H9 (cell line): ENCODE results near the gene ADAMTSL2. TPM values are rescaled to one million over a fixed set of nuclear protein-coding genes. Genes with fewer than 3 reads are reported as not detected.

Experiments used
- DNase-seq: peaks from one replicate; pipeline ENCODE4 v3.0.0-alpha.2; 2017
- H2AFZ ChIP-seq: one replicate; pipeline ENCODE4 v1.6.1; 2013; ENCODE audit warnings: mild to moderate bottlenecking, low read length, control low read depth, moderate library complexity
- H2AK5ac ChIP-seq: 2 replicates; pipeline ENCODE4 v1.6.1; 2013; ENCODE audit warnings: low read length, control low read depth, mixed read lengths; ENCODE audit not compliant: insufficient read length
- H2BK120ac ChIP-seq: one replicate; pipeline ENCODE4 v1.6.1; 2013; ENCODE audit warnings: low read depth, mild to moderate bottlenecking, low read length, control low read depth, inconsistent platforms; ENCODE audit not compliant: poor library complexity, severe bottlenecking
- H2BK12ac ChIP-seq: 2 replicates; pipeline ENCODE4 v1.6.1; 2013; ENCODE audit warnings: low read length, control low read depth, mixed read lengths, low read depth; ENCODE audit not compliant: insufficient read length
- H2BK15ac ChIP-seq: 2 replicates; pipeline ENCODE4 v1.6.1; 2013; ENCODE audit warnings: low read depth, low read length, control low read depth
- H2BK20ac ChIP-seq: one replicate; pipeline ENCODE4 v1.6.1; 2013; ENCODE audit warnings: low read depth, mild to moderate bottlenecking, low read length, control low read depth, inconsistent platforms; ENCODE audit not compliant: poor library complexity, severe bottlenecking
- H2BK5ac ChIP-seq: 2 replicates; pipeline ENCODE4 v1.6.1; 2013; ENCODE audit warnings: low read length, control low read depth, mixed read lengths; ENCODE audit not compliant: insufficient read length
- H3K14ac ChIP-seq: 2 replicates; pipeline ENCODE4 v1.6.1; 2013; ENCODE audit warnings: low read length, control low read depth; ENCODE audit not compliant: insufficient read depth
- H3K18ac ChIP-seq: 2 replicates; pipeline ENCODE4 v1.6.1; 2013; ENCODE audit warnings: low read depth, mild to moderate bottlenecking, mixed read lengths, low read length, control low read depth; ENCODE audit not compliant: insufficient read length
- H3K23ac ChIP-seq: 2 replicates; pipeline ENCODE4 v1.6.1; 2013; ENCODE audit warnings: low read length, control low read depth, mixed read lengths, low read depth; ENCODE audit not compliant: insufficient read length
- H3K23me2 ChIP-seq: 2 replicates; pipeline ENCODE4 v1.6.1; 2013; ENCODE audit warnings: low read depth, mild to moderate bottlenecking, mixed read lengths, low read length, control low read depth; ENCODE audit not compliant: insufficient read length, poor library complexity, severe bottlenecking
- H3K27ac ChIP-seq: 2 replicates; pipeline ENCODE4 v1.5.1; 2013; ENCODE audit warnings: low read length, control low read depth, mixed read lengths, low read depth; ENCODE audit not compliant: insufficient read length
- H3K27me3 ChIP-seq: 2 replicates; pipeline ENCODE4 v1.6.1; 2013; ENCODE audit warnings: low read length, control low read depth, inconsistent platforms; ENCODE audit not compliant: insufficient read depth
- H3K4ac ChIP-seq: 2 replicates; pipeline ENCODE4 v1.6.1; 2013; ENCODE audit warnings: low read depth, mild to moderate bottlenecking, control low read depth, inconsistent platforms, low read length, moderate library complexity
- H3K4me1 ChIP-seq: 2 replicates; pipeline ENCODE4 v1.6.1; 2013; ENCODE audit warnings: low read length, control low read depth, inconsistent platforms; ENCODE audit not compliant: insufficient read depth
- H3K4me2 ChIP-seq: 2 replicates; pipeline ENCODE4 v1.6.1; 2013; ENCODE audit warnings: low read length, control low read depth, mixed read lengths; ENCODE audit not compliant: insufficient read length, insufficient read depth
- H3K56ac ChIP-seq: 2 replicates; pipeline ENCODE4 v1.6.1; 2013; ENCODE audit warnings: low read depth, mild to moderate bottlenecking, mixed read lengths, low read length, control low read depth; ENCODE audit not compliant: insufficient read length
- H3K79me1 ChIP-seq: 2 replicates; pipeline ENCODE4 v1.6.1; 2013; ENCODE audit warnings: low read depth, mild to moderate bottlenecking, moderate library complexity, low read length, control low read depth, inconsistent platforms; ENCODE audit not compliant: insufficient read depth, poor library complexity, severe bottlenecking
- H3K79me2 ChIP-seq: 2 replicates; pipeline ENCODE4 v1.6.1; 2013; ENCODE audit warnings: low read length, control low read depth, inconsistent platforms; ENCODE audit not compliant: insufficient read depth
- H3K9ac ChIP-seq: 2 replicates; pipeline ENCODE4 v1.6.1; 2013; ENCODE audit warnings: low read length, control low read depth, mixed read lengths; ENCODE audit not compliant: insufficient read length; ENCODE audit errors: extremely low read depth
- H3K9me3 ChIP-seq: one replicate; pipeline ENCODE4 v1.6.1; 2013; ENCODE audit warnings: low read depth, low read length, inconsistent platforms; ENCODE audit not compliant: control insufficient read depth
- H3T11ph ChIP-seq: one replicate; pipeline ENCODE4 v1.6.1; 2013; ENCODE audit warnings: mild to moderate bottlenecking, low read length, control low read depth, inconsistent platforms
- H4K20me1 ChIP-seq: one replicate; pipeline ENCODE4 v1.6.1; 2013; ENCODE audit not compliant: control insufficient read depth, insufficient read length, insufficient read depth
- H4K5ac ChIP-seq: 2 replicates; pipeline ENCODE4 v1.6.1; 2013; ENCODE audit warnings: low read depth, mild to moderate bottlenecking, mixed read lengths, low read length, control low read depth; ENCODE audit not compliant: insufficient read length
- H4K8ac ChIP-seq: replicated peaks from 2 replicates; pipeline ENCODE4 v1.6.1; 2013; ENCODE audit warnings: low read length, control low read depth, mixed read lengths, low read depth; ENCODE audit not compliant: insufficient read length
- H4K91ac ChIP-seq: 2 replicates; pipeline ENCODE4 v1.6.1; 2013; ENCODE audit warnings: low read depth, mild to moderate bottlenecking, moderate library complexity, mixed read lengths, low read length, control low read depth; ENCODE audit not compliant: insufficient read length
- H3K27ac Mint-ChIP-seq, 3 experiments: 2 replicates in 2 of 3; 3 replicates in 1 of 3; pipeline ENCODE4 v1.8.0; 2020 to 2021; ENCODE audit warnings: mixed read lengths in 3 of 3, mild to moderate bottlenecking in 1 of 3, moderate library complexity in 1 of 3
- H3K27me3 Mint-ChIP-seq: 2 replicates; pipeline ENCODE4 v1.8.0; 2021; ENCODE audit warnings: low read depth, mild to moderate bottlenecking, moderate library complexity, mixed read lengths
- H3K36me3 Mint-ChIP-seq, 3 experiments: 2 replicates in 2 of 3; 3 replicates in 1 of 3; pipeline ENCODE4 v1.8.0; 2020 to 2021; ENCODE audit warnings: low read depth in 3 of 3, mixed read lengths in 3 of 3; ENCODE audit not compliant: insufficient read depth in 1 of 3
- H3K4me1 Mint-ChIP-seq, 2 experiments: 2 replicates each; pipeline ENCODE4 v1.8.0; 2020; ENCODE audit warnings: mixed read lengths in 2 of 2
- H3K4me3 Mint-ChIP-seq, 2 experiments: 2 replicates in 1 of 2; 3 replicates in 1 of 2; pipeline ENCODE4 v1.8.0; 2020 to 2021; ENCODE audit warnings: mild to moderate bottlenecking in 2 of 2, mixed read lengths in 2 of 2, moderate library complexity in 1 of 2
- H3K9me3 Mint-ChIP-seq, 2 experiments: 2 replicates in 1 of 2; 3 replicates in 1 of 2; pipeline ENCODE4 v1.8.0; 2020; ENCODE audit warnings: mild to moderate bottlenecking in 2 of 2, mixed read lengths in 2 of 2, moderate library complexity in 1 of 2
- WGBS: extraction: QIAGEN DNeasy Blood & Tissue Kit; methylation state at CpG from one replicate; pipeline ENCODE4 v1.1.7; 2013; ENCODE audit warnings: missing lambda C conversion rate, low lambda C conversion rate, mixed read lengths; ENCODE audit not compliant: insufficient read length; ENCODE audit errors: extremely low coverage; 5-methylcytosine and 5-hydroxymethylcytosine counted together
- total RNA-seq: library from RNA; stranded (reverse); gene quantifications from 2 replicates; pipeline ENCODE4 v1.2.1, GENCODE V29; 2021
- TF ChIP-seq, protein P1 (sequence below): fragments of 200-600 bp; sonication (generic); conservative IDR thresholded peaks from 3 replicates; pipeline ENCODE4 v1.8.0; 2021; ENCODE audit warnings: antibody characterized with exemption, mild to moderate bottlenecking

ADAMTSL2 gene
- total RNA-seq, 1 experiment from 2014 or later = 0.61 TPM

DNA sequence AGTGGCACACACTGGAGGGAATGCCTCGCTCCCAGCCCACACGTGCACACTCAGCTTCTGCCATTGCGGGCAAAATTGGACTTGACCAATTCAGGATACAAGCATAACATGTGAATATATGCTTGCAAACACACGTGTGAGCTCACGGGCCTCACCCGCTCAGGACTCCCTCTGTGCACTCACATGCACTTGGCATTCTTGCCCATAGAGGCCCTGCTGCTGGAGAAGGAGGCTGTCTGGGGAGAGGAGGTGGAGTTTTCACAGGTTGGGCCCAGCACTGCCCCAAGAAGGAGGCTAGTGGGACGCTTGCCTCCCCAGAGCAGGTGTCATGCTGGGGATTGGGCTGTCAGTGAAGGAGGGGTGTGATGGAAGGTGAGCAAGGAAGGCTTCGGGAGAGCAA is 11.4 kb upstream of the ADAMTSL2 start:
- Histone ChIP-seq H2BK15ac (no peak overlapping the region), H2BK12ac (no peak overlapping the region), H3K14ac (no peak overlapping the region), H3K79me1 (no peaks in the 10 kb centered on the region), H4K5ac (no peak overlapping the region), H3K27ac (no peak overlapping the region), H3K56ac (no peak overlapping the region), H3T11ph (no peak overlapping the region), H2BK120ac (no peak overlapping the region), H4K91ac (no peak overlapping the region), H3K4me2 (no peak overlapping the region), H2BK5ac (no peak overlapping the region), H4K8ac (no peak overlapping the region), H2BK20ac (no peak overlapping the region), H4K20me1 (no peaks in the 10 kb centered on the region), H3K18ac (no peak overlapping the region), H3K23me2 (no peaks in the 10 kb centered on the region), H2AFZ (no peak overlapping the region), H3K9me3 (no peaks in the 10 kb centered on the region), H3K4ac (no peak overlapping the region), H2AK5ac (no peak overlapping the region), H3K79me2 (no peaks in the 10 kb centered on the region), H3K9ac (no peak overlapping the region), H3K23ac (no peak overlapping the region), H3K27me3 (no peaks in the 10 kb centered on the region), H3K4me1 (peaks cover 4% of the 10 kb centered on the region; the same call in 1 of the 2 replicates)
- Mint-ChIP-seq H3K4me3 (no peak overlapping the region), H3K9me3 (no peaks in the 10 kb centered on the region), H3K4me1 (peaks cover 23 to 27% of the 10 kb centered on the region in 2 experiments), H3K36me3 (no peaks in the 10 kb centered on the region; a peak in 1 of 7 replicates), H3K27ac (no peak overlapping the region; a peak in 2 of 7 replicates), H3K27me3 (peaks cover 18% of the 10 kb centered on the region)
- WGBS = no CpG with 5 or more reads among the region's 8 CpGs
- no peak for DNase-seq
- TF ChIP-seq, protein P1, sequence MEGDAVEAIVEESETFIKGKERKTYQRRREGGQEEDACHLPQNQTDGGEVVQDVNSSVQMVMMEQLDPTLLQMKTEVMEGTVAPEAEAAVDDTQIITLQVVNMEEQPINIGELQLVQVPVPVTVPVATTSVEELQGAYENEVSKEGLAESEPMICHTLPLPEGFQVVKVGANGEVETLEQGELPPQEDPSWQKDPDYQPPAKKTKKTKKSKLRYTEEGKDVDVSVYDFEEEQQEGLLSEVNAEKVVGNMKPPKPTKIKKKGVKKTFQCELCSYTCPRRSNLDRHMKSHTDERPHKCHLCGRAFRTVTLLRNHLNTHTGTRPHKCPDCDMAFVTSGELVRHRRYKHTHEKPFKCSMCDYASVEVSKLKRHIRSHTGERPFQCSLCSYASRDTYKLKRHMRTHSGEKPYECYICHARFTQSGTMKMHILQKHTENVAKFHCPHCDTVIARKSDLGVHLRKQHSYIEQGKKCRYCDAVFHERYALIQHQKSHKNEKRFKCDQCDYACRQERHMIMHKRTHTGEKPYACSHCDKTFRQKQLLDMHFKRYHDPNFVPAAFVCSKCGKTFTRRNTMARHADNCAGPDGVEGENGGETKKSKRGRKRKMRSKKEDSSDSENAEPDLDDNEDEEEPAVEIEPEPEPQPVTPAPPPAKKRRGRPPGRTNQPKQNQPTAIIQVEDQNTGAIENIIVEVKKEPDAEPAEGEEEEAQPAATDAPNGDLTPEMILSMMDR = no peak
